ENCODE data around the gene FGD4.

Gene FGD4

DNA sequence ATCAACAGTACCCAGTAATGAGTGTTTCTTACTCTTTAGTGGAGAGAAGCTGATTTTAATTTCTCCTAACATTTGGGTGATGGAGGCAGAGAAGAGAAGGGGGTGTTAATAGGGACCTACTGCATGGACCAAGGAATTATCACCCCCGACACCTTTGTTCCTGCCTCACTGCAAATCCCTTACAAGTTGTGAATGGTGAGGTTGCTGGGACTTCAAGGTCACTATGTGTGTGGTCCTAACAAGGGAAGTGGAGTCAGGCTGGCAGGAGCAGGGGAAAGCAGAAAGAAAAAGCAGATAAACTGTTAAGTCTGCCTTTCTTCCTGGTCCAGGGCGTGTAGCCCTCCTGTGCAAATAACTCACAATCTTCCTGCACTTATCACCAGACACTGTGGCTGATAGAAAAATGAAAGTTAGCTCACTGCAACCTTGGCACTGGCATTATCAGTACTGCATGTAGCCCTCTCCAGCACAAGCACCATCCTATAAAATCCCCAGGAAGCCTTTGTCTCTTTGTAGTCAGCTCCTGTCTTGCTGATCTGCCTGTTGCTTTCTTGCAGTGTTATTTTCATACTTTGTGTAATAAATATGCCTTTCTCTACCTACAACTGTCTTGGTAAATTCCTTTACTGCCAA, 167.4 kb downstream of the FGD4 start:
- no peak for DNase-seq (ENCODE audit: extremely low read depth, low read depth)
- TF ChIP-seq, protein P1, sequence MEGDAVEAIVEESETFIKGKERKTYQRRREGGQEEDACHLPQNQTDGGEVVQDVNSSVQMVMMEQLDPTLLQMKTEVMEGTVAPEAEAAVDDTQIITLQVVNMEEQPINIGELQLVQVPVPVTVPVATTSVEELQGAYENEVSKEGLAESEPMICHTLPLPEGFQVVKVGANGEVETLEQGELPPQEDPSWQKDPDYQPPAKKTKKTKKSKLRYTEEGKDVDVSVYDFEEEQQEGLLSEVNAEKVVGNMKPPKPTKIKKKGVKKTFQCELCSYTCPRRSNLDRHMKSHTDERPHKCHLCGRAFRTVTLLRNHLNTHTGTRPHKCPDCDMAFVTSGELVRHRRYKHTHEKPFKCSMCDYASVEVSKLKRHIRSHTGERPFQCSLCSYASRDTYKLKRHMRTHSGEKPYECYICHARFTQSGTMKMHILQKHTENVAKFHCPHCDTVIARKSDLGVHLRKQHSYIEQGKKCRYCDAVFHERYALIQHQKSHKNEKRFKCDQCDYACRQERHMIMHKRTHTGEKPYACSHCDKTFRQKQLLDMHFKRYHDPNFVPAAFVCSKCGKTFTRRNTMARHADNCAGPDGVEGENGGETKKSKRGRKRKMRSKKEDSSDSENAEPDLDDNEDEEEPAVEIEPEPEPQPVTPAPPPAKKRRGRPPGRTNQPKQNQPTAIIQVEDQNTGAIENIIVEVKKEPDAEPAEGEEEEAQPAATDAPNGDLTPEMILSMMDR (IDR thresholded peaks at IDR 0.05; ENCODE audit: low read depth, low read length): no peak

DNA sequence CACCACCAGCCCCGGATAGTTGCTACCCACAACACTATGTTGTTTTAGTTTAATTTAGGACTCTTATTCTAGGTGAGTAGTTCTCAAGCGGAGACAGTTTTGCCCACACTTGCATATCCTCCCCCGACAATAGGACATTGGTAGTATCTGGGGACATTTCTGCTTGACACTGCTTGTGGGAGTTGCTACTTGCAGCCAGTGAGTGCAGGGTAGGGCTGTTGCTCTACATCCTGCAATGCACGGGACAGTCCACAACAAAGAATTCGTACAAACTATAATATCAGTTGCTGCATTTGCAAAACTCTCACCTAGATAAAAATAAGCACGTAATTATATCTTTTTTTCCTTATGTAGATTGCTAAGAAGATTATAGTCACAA, 167.9 kb downstream of the FGD4 start:
- TF ChIP-seq, protein P1 (IDR thresholded peaks at IDR 0.05; ENCODE audit: low read depth, low read length): no peak
- DNase-seq (ENCODE audit: extremely low read depth, low read depth): no peak

DNA sequence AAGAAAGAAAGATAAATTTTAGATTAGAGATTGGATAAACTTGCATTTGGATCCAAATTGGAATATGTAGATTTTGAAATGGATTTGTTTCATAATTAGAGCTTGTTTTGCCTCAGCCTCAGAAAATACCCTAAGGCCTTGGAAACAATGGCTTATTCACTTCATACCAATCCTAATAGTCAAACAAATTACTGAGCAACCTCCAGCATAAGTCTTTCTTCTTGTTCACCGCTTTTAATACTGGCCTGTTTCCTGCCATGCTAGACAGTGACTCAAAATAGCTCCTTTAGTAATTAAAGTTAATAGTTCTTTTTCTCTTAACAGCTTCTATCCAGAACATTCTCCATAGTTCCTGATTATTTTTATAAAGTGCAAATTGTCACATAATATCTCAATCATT, 168.9 kb downstream of the FGD4 start:
- TF ChIP-seq, protein P1 (IDR thresholded peaks at IDR 0.05; ENCODE audit: low read depth, low read length): no peak
- peak; percentile 84 for DNase-seq (ENCODE audit: extremely low read depth, low read depth)

DNA sequence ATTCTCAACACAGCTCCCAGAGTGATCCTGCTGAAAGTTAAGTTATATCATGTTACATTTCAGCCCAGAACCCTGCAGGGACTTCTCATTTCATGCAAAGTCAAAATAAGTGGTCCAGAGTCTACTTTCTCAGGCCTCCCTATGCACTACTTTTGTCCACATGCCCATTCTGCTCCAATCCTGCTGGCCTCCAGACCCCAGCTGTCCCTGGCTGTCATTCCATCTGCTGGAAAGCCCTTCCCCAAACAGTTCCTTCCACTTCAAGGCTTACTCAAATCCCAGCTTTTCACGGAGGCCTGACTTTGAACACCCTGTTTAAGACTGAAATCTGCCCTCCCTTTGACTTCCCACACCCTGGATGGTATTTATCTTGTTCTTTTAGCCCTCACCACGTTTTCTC, 169.9 kb downstream of the FGD4 start:
- DNase-seq (ENCODE audit: extremely low read depth, low read depth): no peak
- TF ChIP-seq, protein P1 (IDR thresholded peaks at IDR 0.05; ENCODE audit: low read depth, low read length): no peak

DNA sequence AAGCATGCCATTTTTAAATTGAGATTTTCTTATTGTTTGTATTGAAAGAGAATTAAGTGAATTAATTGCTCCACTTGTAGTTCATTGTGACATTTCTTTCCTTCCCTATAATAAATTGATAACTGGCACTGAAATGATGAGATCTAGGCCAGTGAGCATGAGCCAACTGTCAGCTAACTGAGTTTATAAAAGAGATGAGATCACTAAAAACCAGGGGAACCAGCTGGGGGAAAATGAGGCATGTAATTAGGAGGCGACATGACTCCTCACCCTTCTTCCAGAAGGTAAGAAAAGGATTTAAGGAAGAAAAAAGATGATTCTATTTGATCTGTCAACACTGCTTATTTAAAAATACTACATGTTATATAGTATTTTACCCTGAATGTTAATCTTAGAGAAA, 175.2 kb downstream of the FGD4 start:
- no peak for DNase-seq (ENCODE audit: extremely low read depth, low read depth)
- TF ChIP-seq, protein P1 (IDR thresholded peaks at IDR 0.05; ENCODE audit: low read depth, low read length): no peak

DNA sequence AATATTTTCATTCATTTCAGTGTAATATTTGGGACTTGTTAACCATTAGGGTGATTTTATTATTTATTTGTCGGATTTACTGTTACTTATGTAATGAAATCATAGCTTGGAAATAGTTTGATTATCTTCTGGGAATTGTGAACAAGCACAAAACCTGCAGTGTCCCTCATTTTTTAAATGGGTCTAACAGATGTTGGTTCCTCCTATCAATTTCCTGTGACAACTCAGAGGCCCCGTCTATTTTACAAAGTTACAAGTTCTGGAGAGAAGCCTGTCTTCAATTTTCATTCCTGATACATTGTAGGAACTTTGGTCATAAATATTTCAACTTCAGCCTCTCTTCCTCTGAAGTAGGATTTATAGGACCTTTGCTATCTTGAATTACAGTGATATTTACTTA, 178.0 kb downstream of the FGD4 start:
- TF ChIP-seq, protein P1 (IDR thresholded peaks at IDR 0.05; ENCODE audit: low read depth, low read length): no peak
- DNase-seq (ENCODE audit: extremely low read depth, low read depth): no peak

DNA sequence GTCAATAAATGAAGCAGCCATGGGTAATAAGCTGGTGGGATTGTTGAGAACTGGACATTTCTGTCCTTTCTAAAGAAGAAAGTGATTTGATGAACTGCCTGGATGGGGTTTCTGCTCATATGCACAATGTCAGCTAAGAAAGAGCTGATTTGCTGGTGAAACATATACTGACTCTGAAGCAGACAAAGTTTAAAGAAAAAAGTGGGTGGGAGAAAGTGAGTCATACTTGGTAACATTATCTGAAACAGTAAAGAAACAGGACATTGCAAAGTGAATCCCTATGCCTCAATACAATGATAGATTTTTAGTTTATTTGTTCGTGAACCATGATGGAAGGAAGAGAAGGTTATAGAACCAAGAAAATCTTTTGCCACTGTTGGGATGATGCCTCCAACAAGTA, 184.2 kb downstream of the FGD4 start:
- DNase-seq (ENCODE audit: extremely low read depth, low read depth): no peak
- TF ChIP-seq, protein P1 (IDR thresholded peaks at IDR 0.05; ENCODE audit: low read depth, low read length): no peak
